Measurements from ENCODE around the gene PDXK. TPM values are rescaled to one million over a fixed set of nuclear protein-coding genes. Genes with fewer than 3 reads are reported as not detected.
A peak's percentile ranks its signal among the peaks of the same experiment; 100 is the strongest.

The PDXK gene
- total and polyA plus RNA-seq, 2 donors (not counting 3 experiments of a cell fraction or from before 2014, with no cell fraction given), result 44.2 to 59.1 TPM

DNA sequence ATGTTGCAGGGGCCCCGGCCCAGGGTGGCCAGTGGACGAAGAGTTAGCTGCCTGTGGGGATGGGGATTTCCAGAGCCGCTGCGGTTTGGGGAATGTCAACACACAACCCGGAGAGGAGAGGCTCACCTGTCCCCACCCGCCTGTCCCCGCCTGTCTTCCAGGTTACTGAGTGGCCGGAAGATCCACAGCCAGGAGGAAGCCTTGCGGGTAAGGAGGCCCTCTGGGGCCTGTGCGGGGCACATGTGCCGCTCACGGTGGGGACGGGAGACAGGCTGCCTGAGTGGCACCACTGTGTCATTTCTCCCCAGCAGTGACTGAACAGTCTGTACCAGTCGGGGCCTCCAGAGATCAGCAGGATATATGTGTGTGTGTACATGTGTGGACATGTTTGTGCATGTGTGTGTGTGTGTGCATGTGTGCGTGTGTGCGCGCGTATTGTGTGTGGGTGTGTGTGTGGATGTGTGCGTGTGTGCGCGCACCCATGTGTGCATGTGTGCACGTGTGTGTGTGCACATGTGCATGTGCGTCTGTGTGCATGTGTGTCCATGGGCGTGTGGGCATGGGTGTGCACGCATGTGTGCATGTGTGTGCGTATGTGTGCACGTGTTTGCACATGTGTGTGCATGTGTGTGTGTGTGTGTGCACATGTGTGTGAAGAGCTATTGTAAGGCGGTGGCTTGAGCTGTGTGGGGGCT is 31.6 kb downstream of the PDXK start:
- Histone ChIP-seq H3K36me3 (ENCODE audit: control insufficient read depth in 2 of 2, extremely low read depth in 1 of 2, insufficient read depth in 2 of 2, low read length in 2 of 2) (peaks cover 3 to 10% of the 10 kb centered on the region in 2 experiments), H3K4me3 (replicated peaks in 1 of 3; ENCODE audit: insufficient read depth in 1 of 3, low read depth in 1 of 3, low read length in 3 of 3) (no peak overlapping the region), H3K27ac (ENCODE audit: insufficient read depth, low read depth, low read length) (no peak overlapping the region), H3K27me3 (ENCODE audit: control insufficient read depth in 2 of 2, insufficient read depth in 2 of 2, low read length in 2 of 2) (no peaks in the 10 kb centered on the region), H3K9me1 (replicated peaks; ENCODE audit: control insufficient read depth, extremely low read depth, insufficient read depth, low read length) (no peaks in the 10 kb centered on the region), H3K4me1 (ENCODE audit: control insufficient read depth, extremely low read depth, insufficient read depth, low read length) (no peaks in the 10 kb centered on the region), H3K9me3 (replicated peaks; ENCODE audit: control insufficient read depth, insufficient read depth, low read length) (no peaks in the 10 kb centered on the region), H3K9ac (replicated peaks; ENCODE audit: extremely low read depth, insufficient read depth, low read length) (no peak overlapping the region), H2AFZ (ENCODE audit: low read depth, low read length) (no peak overlapping the region), H3K4me2 (ENCODE audit: insufficient read depth, low read length) (no peak overlapping the region), H4K20me1 (replicated peaks; ENCODE audit: control insufficient read depth, extremely low read depth, insufficient read depth, low read length) (no peaks in the 10 kb centered on the region), H3K79me2 (ENCODE audit: control insufficient read depth, insufficient read depth, low read length) (no peaks in the 10 kb centered on the region)
- intact Hi-C loops (cut with micrococcal nuclease) (no loop called here), dilution Hi-C loops (cut with MboI; ENCODE audit: extremely low pct_ligation_motif_present, low sequenced_read_pairs) (no loop called here)
- ChIA-PET CTCF (no interaction called here), POLR2A (no interaction called here)
- TF ChIP-seq JUN (IDR thresholded peaks at IDR 0.05; ENCODE audit: borderline replicate concordance, insufficient read depth, insufficient read length, low read depth) (no peak), POLR2A (IDR thresholded peaks at IDR 0.05; ENCODE audit: low read depth, low read length) (no peak), POLR2AphosphoS5 (IDR thresholded peaks at IDR 0.05; ENCODE audit: insufficient read depth, low read depth, low read length) (no peak), FOS (IDR thresholded peaks at IDR 0.05; ENCODE audit: borderline replicate concordance, insufficient read depth, low read length) (no peak), MYC (IDR thresholded peaks at IDR 0.05; ENCODE audit: low read depth, low read length) (no peak), GATA2 (IDR thresholded peaks at IDR 0.05; ENCODE audit: insufficient read depth, insufficient read length, low read depth, low read length) (no peak)
- TF ChIP-seq, protein P1, sequence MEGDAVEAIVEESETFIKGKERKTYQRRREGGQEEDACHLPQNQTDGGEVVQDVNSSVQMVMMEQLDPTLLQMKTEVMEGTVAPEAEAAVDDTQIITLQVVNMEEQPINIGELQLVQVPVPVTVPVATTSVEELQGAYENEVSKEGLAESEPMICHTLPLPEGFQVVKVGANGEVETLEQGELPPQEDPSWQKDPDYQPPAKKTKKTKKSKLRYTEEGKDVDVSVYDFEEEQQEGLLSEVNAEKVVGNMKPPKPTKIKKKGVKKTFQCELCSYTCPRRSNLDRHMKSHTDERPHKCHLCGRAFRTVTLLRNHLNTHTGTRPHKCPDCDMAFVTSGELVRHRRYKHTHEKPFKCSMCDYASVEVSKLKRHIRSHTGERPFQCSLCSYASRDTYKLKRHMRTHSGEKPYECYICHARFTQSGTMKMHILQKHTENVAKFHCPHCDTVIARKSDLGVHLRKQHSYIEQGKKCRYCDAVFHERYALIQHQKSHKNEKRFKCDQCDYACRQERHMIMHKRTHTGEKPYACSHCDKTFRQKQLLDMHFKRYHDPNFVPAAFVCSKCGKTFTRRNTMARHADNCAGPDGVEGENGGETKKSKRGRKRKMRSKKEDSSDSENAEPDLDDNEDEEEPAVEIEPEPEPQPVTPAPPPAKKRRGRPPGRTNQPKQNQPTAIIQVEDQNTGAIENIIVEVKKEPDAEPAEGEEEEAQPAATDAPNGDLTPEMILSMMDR (IDR thresholded peaks at IDR 0.05; ENCODE audit: extremely low read depth in 1 of 2, insufficient read depth in 1 of 2, low read depth in 1 of 2, low read length in 2 of 2), result no peak
- TF ChIP-seq, protein P2, sequence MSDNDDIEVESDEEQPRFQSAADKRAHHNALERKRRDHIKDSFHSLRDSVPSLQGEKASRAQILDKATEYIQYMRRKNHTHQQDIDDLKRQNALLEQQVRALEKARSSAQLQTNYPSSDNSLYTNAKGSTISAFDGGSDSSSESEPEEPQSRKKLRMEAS (IDR thresholded peaks at IDR 0.05; ENCODE audit: insufficient read depth, insufficient read length), result peak; percentile 20
- FAIRE-seq (no peak), DNase-seq (ENCODE audit: low read depth, low spot score) (no peak)
- BruUV-seq (replicated peaks), result no TSS peak

All from endothelial cell of umbilical vein (primary cell).